ENCODE measurements around the gene RAB17. TPM values are rescaled to one million over a fixed set of nuclear protein-coding genes. Genes with fewer than 3 reads are reported as not detected.

Gene RAB17
- total and polyA plus RNA-seq, 2 experiments from 2014 or later: 58.3 to 99.1 TPM

GRCh38 chr2:237552908-237553307 lies 37.6 kb downstream of the RAB17 start:
- Histone ChIP-seq H3K4me1 (ENCODE audit: insufficient read depth) (peaks cover 4% of the 10 kb centered on the region), H3K27ac (no peak overlapping the region)
- 85% methylated on average over 6 of the region's 6 CpGs for WGBS (ENCODE audit: low lambda C conversion rate, missing lambda C conversion rate)

GRCh38 chr2:237551071-237551574 lies 39.4 kb downstream of the RAB17 start:
- no peaks in the 10 kb centered on the region for H3K79me2 ChIP-seq
- H3K4me1 ChIP-seq (ENCODE audit: insufficient read depth): peaks cover 4% of the 10 kb centered on the region
- no peaks in the 10 kb centered on the region for H3K27me3 ChIP-seq
- WGBS (ENCODE audit: low lambda C conversion rate, missing lambda C conversion rate): 91% methylated on average over 16 of the region's 16 CpGs
- H3K36me3 ChIP-seq (replicated peaks; ENCODE audit: insufficient read depth, low read depth): no peaks in the 10 kb centered on the region
- no peak for DNase-seq (ENCODE audit: low spot score)
- no peaks in the 10 kb centered on the region for H3K9me2 ChIP-seq (replicated peaks; ENCODE audit: insufficient read depth)
- H3K4me2 ChIP-seq: no peak overlapping the region
- H4K20me1 ChIP-seq (ENCODE audit: insufficient read depth, poor library complexity, severe bottlenecking): no peaks in the 10 kb centered on the region
- peaks cover 4% of the 10 kb centered on the region for H3K9me3 ChIP-seq (ENCODE audit: low read depth)
- no peak overlapping the region for H2AFZ ChIP-seq
- H3K4me3 ChIP-seq: no peak overlapping the region
- TF ChIP-seq EZH2 (IDR thresholded peaks at IDR 0.05; ENCODE audit: borderline replicate concordance) (no peak), EZH2phosphoT487 (IDR thresholded peaks at IDR 0.05; ENCODE audit: low read depth, severe bottlenecking, unreplicated experiment) (no peak)
- TF ChIP-seq, protein P1, sequence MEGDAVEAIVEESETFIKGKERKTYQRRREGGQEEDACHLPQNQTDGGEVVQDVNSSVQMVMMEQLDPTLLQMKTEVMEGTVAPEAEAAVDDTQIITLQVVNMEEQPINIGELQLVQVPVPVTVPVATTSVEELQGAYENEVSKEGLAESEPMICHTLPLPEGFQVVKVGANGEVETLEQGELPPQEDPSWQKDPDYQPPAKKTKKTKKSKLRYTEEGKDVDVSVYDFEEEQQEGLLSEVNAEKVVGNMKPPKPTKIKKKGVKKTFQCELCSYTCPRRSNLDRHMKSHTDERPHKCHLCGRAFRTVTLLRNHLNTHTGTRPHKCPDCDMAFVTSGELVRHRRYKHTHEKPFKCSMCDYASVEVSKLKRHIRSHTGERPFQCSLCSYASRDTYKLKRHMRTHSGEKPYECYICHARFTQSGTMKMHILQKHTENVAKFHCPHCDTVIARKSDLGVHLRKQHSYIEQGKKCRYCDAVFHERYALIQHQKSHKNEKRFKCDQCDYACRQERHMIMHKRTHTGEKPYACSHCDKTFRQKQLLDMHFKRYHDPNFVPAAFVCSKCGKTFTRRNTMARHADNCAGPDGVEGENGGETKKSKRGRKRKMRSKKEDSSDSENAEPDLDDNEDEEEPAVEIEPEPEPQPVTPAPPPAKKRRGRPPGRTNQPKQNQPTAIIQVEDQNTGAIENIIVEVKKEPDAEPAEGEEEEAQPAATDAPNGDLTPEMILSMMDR (IDR thresholded peaks at IDR 0.05; ENCODE audit: poor library complexity): no peak
- no peak overlapping the region for H3K27ac ChIP-seq

More at GRCh38 chr2:237552908-237553307, 37.6 kb downstream of the RAB17 start:
- no peaks in the 10 kb centered on the region for H3K36me3 ChIP-seq (replicated peaks; ENCODE audit: insufficient read depth, low read depth)
- no peaks in the 10 kb centered on the region for H3K79me2 ChIP-seq
- TF ChIP-seq, protein P1 (IDR thresholded peaks at IDR 0.05; ENCODE audit: poor library complexity): no peak
- no peak for TF ChIP-seq EZH2 (IDR thresholded peaks at IDR 0.05; ENCODE audit: borderline replicate concordance)
- no peak for TF ChIP-seq EZH2phosphoT487 (IDR thresholded peaks at IDR 0.05; ENCODE audit: low read depth, severe bottlenecking, unreplicated experiment)
- H3K9me3 ChIP-seq (ENCODE audit: low read depth): peaks cover 4% of the 10 kb centered on the region
- H3K4me2 ChIP-seq: no peak overlapping the region
- DNase-seq (ENCODE audit: low spot score): no peak
- H3K4me3 ChIP-seq: no peak overlapping the region
- no peaks in the 10 kb centered on the region for H3K27me3 ChIP-seq
- H4K20me1 ChIP-seq (ENCODE audit: insufficient read depth, poor library complexity, severe bottlenecking): no peaks in the 10 kb centered on the region
- H2AFZ ChIP-seq: no peak overlapping the region
- no peaks in the 10 kb centered on the region for H3K9me2 ChIP-seq (replicated peaks; ENCODE audit: insufficient read depth)

GRCh38 chr2:237549643-237550415 lies 40.7 kb downstream of the RAB17 start:
- DNase-seq (ENCODE audit: low spot score): no peak
- no peak for TF ChIP-seq EZH2phosphoT487 (IDR thresholded peaks at IDR 0.05; ENCODE audit: low read depth, severe bottlenecking, unreplicated experiment)
- TF ChIP-seq, protein P1 (IDR thresholded peaks at IDR 0.05; ENCODE audit: poor library complexity): no peak
- no peak for TF ChIP-seq EZH2 (IDR thresholded peaks at IDR 0.05; ENCODE audit: borderline replicate concordance)
- H3K36me3 ChIP-seq (replicated peaks; ENCODE audit: insufficient read depth, low read depth): no peaks in the 10 kb centered on the region
- WGBS (ENCODE audit: low lambda C conversion rate, missing lambda C conversion rate): 82% methylated on average over 17 of the region's 17 CpGs
- H3K9me2 ChIP-seq (replicated peaks; ENCODE audit: insufficient read depth): no peaks in the 10 kb centered on the region
- no peaks in the 10 kb centered on the region for H3K9me3 ChIP-seq (ENCODE audit: low read depth)
- peaks cover 4% of the 10 kb centered on the region for H3K4me1 ChIP-seq (ENCODE audit: insufficient read depth)
- no peak overlapping the region for H2AFZ ChIP-seq
- no peaks in the 10 kb centered on the region for H4K20me1 ChIP-seq (ENCODE audit: insufficient read depth, poor library complexity, severe bottlenecking)
- no peak overlapping the region for H3K4me3 ChIP-seq
- H3K4me2 ChIP-seq: no peak overlapping the region
- no peak overlapping the region for H3K27ac ChIP-seq
- H3K79me2 ChIP-seq: no peaks in the 10 kb centered on the region
- H3K27me3 ChIP-seq: no peaks in the 10 kb centered on the region

Measured in hepatocyte (in vitro differentiated cells).